Measurements from ENCODE around the gene IPPK.

IPPK gene

DNA sequence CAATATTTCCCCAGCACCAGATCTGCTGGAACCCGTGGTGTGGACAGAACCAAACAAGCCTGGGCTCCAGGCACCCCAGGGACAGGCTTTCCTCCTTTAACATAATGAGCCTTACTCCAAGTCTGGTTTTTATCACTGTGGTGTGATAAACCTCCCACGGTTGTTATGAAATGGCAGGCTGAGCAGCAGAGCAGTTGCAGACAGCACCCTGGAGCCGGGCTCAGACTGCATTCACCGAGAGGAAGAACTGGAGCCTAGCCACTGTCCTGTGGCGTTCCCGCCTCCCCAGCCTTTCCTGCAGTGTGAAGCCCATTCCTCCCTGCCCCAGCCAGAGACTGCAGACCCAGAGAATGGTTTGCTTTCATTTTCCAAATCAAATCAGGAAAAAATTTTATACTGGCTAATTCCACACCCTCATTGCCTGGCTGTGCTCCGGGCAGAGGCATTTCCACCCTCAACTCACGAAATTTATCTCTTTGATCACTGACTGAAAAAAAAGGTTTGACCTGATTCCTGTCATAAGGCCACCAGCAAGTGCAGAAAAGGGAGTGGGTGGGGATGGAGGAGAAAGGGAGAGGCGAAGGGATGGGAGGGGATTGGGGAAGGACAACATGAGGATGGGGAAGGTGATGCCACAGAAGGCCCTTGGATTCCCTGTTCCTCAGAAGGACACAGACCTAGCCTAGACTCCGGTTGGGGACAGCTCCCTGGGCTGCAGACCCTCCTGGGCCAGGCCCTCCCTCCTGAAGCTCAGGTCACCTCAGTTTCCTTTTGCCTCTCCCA lies 18.9 kb downstream of the IPPK start:
- TF ChIP-seq, protein P1, sequence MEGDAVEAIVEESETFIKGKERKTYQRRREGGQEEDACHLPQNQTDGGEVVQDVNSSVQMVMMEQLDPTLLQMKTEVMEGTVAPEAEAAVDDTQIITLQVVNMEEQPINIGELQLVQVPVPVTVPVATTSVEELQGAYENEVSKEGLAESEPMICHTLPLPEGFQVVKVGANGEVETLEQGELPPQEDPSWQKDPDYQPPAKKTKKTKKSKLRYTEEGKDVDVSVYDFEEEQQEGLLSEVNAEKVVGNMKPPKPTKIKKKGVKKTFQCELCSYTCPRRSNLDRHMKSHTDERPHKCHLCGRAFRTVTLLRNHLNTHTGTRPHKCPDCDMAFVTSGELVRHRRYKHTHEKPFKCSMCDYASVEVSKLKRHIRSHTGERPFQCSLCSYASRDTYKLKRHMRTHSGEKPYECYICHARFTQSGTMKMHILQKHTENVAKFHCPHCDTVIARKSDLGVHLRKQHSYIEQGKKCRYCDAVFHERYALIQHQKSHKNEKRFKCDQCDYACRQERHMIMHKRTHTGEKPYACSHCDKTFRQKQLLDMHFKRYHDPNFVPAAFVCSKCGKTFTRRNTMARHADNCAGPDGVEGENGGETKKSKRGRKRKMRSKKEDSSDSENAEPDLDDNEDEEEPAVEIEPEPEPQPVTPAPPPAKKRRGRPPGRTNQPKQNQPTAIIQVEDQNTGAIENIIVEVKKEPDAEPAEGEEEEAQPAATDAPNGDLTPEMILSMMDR (IDR thresholded peaks at IDR 0.05; ENCODE audit: insufficient read depth, low read length, missing control alignments) = no peak
- no peak for DNase-seq (ENCODE audit: low read depth, low spot score)
- ChIA-PET CTCF (interaction anchor here (1.2 to 3.0 kb wide), 4 partner anchors 16 to 323 kb away, joined by 3 to 13 read pairs (median 4); no protein-coding TSS in a partner anchor), POLR2A (interaction anchor here (1.0 kb wide), 1 partner anchor 9 kb away, joined by 3 read pairs; no protein-coding TSS in a partner anchor)
- no peak overlapping the region for H3K4me3 ChIP-seq (ENCODE audit: low read depth, low read length)

DNA sequence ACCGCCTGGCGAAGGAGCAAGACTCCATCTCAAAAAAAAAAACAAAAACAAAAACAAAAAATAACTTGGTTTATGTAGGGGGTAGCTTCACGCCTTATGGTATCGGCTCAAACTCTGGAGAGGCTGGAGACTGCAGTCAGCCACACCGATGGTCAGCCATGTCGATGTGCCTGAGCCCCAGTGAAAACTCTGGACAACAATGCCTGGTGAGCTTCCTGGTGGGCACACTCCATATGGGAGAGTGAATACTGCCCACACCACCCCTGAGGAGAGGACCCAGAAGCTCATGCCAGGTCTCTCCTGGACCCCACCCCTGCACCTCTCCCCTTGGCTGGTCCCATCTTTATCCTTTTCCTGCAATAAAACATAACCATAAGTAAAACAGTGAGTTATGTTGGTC lies 19.6 kb downstream of the IPPK start:
- no peak for DNase-seq (ENCODE audit: low read depth, low spot score)
- TF ChIP-seq, protein P1 (IDR thresholded peaks at IDR 0.05; ENCODE audit: insufficient read depth, low read length, missing control alignments) = no peak
- H3K4me3 ChIP-seq (ENCODE audit: low read depth, low read length) = no peak overlapping the region
- CTCF ChIA-PET = interaction anchor here (1.2 to 3.0 kb wide), 2 partner anchors 15 to 141 kb away, joined by 5 to 13 read pairs; no protein-coding TSS in a partner anchor
- POLR2A ChIA-PET = no interaction called here

DNA sequence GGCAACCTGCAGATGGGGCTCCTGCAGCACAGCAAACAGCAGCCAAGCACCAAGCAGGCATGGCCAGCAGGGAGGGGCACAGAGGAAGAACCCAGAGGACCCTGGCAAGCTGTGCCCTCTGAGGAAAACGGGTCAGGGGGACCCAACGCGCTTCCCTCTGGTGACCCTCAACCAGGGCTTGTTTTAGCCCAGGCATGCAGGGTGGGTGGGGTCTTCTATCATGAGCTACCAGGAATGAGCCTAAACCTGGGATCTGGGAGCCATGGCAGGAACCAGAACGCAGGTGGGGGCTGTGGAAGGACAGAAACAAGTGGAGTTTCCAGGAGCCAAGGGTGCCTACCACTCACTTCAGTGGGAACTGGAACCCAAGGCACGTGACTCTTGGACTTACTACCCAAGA lies 20.9 kb downstream of the IPPK start:
- no peak overlapping the region for H3K4me3 ChIP-seq (ENCODE audit: low read depth, low read length)
- no peak for DNase-seq (ENCODE audit: low read depth, low spot score)
- ChIA-PET POLR2A (no interaction called here), CTCF (interaction anchor here (1.1 kb wide), 1 partner anchor 13 kb away, joined by 3 read pairs; no protein-coding TSS in a partner anchor)
- TF ChIP-seq, protein P1 (IDR thresholded peaks at IDR 0.05; ENCODE audit: insufficient read depth, low read length, missing control alignments) = no peak

DNA sequence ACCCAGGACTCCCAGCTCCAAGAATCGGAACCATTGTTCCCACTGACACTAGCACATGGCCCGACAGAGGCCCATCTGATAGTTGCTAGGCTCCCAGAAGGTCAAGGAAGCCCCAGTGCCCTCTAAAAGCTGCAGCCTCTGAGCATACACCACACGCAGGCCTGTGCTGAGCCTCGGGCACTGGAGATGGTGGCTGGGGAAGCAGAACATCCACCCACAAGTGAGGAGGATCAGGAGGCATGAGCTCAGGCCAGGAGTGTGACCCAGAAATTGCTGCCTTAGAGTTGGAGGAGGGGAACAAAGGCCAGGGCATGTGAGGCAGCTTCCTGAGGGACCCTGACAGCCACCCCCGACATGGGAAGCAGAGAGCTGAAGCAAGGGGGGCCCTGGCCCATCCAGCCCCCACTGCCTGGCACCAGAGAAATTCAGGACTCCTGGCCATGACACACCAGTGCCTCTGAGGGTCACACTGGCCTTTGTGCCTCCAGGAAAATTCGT lies 21.4 kb downstream of the IPPK start:
- TF ChIP-seq, protein P1 (IDR thresholded peaks at IDR 0.05; ENCODE audit: insufficient read depth, low read length, missing control alignments) = no peak
- H3K4me3 ChIP-seq (ENCODE audit: low read depth, low read length) = no peak overlapping the region
- CTCF ChIA-PET = interaction anchor here (0.7 to 1.1 kb wide), 3 partner anchors 12 to 142 kb away, joined by 3 read pairs; no protein-coding TSS in a partner anchor
- POLR2A ChIA-PET = no interaction called here
- DNase-seq (ENCODE audit: low read depth, low spot score) = no peak

DNA sequence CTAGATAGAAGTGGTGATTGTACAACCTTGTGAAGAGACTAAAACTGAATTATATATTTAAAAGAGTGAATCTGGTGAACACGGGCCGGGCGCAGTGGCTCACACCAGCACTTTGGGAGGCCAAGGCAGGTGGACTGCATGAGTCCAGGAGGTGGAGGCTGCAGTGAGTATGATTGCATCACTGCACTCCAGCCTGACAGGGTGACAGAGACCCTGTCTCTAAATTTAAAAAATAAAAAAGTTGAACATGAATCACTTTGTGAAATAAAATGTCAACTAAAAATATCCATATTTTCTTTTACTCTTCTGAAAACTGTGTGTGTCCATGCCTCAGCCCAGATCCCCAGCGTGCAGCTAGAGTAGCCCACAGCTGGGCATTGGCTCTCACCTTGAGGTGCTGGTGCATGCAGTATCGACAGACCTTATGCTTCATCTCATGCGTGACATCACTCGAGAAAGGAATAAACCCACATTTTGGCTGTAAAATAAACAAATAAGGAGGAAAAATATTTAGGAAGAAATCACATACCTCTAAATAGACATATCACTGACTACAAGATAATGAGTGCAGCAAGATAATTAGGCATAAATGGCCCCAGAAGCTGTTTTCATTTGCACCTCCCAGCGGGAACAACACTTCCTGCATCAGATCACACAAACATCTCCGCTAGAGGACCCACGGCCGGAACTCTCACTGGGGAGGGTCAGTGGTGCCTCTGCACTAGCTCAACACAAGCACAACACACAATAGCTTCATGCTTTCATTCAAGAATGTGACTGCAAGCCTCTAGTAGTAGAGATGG lies 22.1 kb downstream of the IPPK start:
- no peak for DNase-seq (ENCODE audit: low read depth, low spot score)
- ChIA-PET CTCF (interaction anchor here (0.7 to 1.1 kb wide), 2 partner anchors 43 to 143 kb away, joined by 3 read pairs; no protein-coding TSS in a partner anchor), POLR2A (no interaction called here)

More for the DNA sequence above, 22.1 kb downstream of the IPPK start:
- no peak overlapping the region for H3K4me3 ChIP-seq (ENCODE audit: low read depth, low read length)
- TF ChIP-seq, protein P1 (IDR thresholded peaks at IDR 0.05; ENCODE audit: insufficient read depth, low read length, missing control alignments) = no peak
